Epithelial cell of prostate (primary cell): Measurements from ENCODE around the gene COQ8B.

Experiments used
- DNase-seq: peaks from one replicate; pipeline ENCODE4 v3.0.0-alpha.2; 2011; ENCODE audit warnings: low read depth, low spot score
- H3K27ac ChIP-seq: fragments of 450-650 bp; 2 replicates; pipeline ENCODE4 v1.5.1; 2017; ENCODE audit warnings: mild to moderate bottlenecking

The COQ8B gene

DNA sequence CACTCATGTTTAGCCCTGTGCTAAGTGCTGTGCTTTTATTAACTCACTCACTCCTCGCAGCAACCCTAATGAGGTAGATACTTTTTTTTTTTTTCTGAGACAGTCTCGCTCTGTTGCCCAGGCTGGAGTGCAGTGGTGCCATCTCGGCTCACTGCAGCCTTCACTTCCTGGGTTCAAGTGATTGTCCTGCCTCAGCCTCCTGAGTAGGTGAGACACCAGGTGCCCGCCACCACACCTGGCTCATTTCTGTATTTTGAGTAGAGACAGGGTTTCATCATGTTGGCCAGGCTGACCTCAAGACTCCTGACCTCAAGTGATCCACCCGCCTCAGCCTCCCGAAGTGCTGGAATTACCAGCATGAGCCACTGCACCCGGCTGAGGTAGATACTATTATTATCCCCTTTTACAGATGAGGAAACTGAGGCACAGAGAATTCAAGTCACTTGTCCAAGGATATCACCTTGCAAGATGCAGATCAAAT is 2.8 kb upstream of the COQ8B start:
- H3K27ac ChIP-seq, result peak overlapping the region; percentile 99
- DNase-seq, result no peak

DNA sequence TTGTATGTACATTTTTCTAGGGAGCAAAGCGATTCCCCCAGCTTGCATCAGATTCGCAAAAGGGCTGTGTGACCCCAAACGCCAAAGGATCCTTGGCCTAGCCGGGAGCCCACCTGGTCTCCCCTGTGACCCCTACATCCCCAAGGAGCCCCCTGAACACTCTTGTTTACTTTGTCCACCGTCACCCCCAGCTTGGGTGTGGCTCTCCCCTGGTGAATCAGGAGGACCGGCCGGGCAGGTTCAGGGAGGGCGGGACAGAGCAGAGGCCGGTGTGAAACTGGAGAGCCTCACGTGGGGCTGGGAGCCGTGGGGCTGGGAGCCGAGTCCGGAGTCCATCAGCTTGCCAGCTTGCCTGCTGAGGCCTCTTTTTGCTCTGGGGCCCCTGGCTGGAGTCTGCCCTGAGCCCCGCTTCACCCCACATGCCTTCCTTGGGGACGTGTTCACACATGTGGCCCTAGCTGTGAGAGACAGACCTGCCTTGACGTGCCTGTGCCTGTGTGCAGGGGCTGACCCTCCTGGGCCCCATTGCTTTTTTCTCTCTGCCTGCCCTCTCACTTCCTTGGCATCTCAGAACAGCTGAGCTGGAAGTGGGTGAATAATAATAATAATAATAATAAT is 2.2 kb upstream of the COQ8B start:
- peak overlapping the region; percentile 99 for H3K27ac ChIP-seq
- DNase-seq, result peak; percentile 69

DNA sequence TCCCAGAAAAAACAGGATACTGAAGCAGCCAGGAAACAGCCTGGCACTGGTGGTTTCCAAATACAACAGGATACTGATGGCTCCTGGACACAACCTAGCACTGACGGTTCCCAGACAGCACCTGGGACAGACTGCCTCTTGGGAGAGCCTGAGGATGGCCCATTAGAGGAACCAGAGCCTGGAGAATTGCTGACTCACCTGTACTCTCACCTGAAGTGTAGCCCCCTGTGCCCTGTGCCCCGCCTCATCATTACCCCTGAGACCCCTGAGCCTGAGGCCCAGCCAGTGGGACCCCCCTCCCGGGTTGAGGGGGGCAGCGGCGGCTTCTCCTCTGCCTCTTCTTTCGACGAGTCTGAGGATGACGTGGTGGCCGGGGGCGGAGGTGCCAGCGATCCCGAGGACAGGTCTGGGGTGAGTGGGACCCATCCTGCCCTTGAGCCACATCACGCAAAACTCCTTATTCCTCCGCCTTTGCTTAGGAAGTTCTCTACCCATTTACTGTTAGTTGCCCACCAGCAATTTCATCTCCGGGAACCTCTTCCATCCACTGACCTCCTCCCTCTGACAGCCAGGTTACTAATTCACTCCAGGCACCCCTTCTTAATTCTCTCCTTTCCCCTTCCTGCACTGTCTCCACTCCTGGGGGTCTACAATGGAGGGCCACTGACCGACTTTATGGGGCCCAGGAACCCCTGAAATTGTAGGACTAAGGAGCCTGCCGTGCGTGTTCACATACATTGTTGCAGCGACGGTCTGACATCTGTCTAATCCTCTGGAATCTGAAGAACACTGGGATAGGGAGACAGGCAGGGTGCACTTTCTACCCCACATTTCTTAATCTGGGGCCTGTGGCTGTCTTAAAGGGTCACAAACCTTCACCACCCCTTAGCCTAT is 1.4 kb upstream of the COQ8B start:
- no peak for DNase-seq
- peak overlapping the region; percentile 99 for H3K27ac ChIP-seq

DNA sequence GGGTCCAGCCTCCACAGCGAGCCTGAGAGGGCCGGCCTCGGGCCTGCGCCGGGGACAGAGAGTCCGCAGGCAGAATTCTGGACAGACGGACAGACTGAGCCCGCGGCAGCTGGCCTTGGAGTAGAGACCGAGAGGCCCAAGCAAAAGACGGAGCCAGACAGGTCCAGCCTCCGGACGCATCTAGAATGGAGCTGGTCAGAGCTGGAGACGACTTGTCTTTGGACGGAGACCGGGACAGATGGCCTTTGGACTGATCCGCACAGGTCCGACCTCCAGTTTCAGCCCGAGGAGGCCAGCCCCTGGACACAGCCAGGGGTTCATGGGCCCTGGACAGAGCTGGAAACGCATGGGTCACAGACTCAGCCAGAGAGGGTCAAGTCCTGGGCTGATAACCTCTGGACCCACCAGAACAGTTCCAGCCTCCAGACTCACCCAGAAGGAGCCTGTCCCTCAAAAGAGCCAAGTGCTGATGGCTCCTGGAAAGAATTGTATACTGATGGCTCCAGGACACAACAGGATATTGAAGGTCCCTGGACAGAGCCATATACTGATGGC is 716 bp upstream of the COQ8B start:
- no peak for DNase-seq
- H3K27ac ChIP-seq, result peak overlapping the region; percentile 99

DNA sequence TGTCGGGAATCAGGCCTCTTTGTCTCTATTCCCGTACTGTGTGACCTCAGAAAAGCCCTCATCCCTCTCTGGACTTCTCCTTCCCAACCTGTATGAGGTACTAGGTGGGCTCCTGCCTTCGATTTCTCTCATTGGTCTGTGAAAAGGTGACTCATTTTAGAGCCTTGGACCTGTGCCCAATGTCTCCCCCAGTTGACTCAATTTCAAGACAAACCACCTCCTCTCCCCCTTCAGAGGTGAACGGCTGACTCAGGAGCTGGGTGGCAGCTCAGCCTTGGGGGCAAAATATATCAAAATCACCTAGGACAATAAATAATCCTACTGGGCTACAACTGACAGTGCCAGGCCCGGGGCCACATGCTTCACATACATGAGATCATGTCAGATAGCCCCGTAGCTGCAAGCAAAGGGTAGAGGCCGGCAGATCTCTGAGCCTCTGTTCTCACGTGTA is 630 bp downstream of the COQ8B start:
- DNase-seq, result peak; percentile 96
- H3K27ac ChIP-seq, result peak overlapping the region; percentile 99

DNA sequence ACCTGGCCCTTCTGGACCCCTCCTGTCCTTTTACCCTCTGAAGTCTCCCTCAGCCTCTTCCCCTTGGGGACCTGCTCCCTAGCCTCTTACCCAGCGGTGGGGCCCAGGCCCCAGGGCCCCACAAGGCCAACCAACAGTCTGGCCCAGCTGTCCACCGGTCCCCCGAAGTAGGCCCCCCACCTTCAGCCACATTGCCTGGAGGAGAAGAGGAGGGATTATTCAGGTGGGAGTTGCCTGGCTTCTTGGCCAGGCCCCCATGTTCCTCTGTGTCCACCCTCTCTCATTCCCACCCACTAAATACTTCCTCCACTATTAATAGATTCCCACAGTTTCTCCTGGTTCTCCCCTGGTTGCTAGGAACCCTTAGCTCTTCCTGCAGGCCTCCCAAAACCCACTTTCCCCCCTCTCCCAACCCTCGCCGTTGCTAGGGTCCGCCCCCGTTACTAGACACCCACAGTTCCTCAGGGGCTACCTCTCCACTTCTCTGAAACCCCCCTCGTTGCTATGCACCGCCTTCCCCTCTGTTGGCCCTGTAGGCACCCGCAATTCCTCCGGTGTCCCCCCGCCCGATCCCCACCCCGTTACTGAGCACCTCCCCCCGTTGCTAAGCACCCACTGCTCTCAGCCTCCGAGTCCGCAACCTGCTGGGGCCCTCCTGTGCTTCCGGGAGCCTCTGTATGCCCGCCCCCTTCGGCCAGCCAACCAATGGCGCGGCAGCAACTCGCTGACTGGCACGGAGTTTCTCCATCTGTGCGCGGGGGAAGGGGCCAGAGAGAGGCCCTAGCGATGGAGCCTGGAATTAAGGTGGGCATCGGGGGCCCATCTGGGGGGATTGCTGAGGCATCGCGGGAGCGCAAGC is 2.0 kb downstream of the COQ8B start:
- peak; percentile 59 for DNase-seq
- H3K27ac ChIP-seq, result peak overlapping the region; percentile 99

DNA sequence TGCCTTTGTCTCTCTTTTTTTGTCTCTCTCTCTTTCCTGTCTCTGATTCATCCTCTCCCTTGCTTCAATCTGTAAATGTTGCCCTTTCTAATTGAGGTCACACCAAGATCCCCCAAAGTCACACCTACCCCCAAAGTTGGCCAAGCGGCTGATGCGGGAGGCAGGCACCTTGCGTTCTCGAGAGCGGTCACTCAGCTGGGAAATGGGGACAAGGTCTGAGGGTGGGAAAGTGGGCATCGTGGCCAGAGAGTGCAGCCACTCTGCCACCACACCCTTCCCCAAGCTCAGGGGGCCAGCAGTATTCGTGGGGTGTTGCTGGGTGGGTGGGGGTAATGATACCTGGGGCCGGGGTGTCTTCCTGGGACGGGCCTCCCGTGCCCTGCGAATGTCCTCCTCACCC is 2.7 kb downstream of the COQ8B start:
- H3K27ac ChIP-seq, result peak overlapping the region; percentile 99
- no peak for DNase-seq

DNA sequence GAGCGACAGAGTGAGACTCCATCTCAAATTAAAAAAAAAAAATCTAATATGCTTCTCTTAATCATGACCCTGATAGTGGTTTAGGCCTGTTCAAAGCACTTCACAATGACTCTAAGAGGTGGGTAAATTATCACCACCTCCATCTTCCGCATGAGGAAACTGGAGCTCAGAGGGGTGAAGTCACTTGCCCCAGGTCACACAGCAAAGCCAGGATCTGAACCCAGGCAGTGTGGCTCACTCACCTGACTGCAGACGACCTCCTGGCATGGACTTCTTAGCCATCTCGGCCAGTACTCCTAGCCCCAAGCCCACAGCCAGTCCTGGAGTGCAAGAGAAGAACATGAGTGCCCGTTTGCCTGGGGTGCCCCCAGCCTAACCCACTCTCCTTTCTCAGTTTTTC is 6.9 kb downstream of the COQ8B start:
- DNase-seq, result no peak
- H3K27ac ChIP-seq, result no peak overlapping the region

DNA sequence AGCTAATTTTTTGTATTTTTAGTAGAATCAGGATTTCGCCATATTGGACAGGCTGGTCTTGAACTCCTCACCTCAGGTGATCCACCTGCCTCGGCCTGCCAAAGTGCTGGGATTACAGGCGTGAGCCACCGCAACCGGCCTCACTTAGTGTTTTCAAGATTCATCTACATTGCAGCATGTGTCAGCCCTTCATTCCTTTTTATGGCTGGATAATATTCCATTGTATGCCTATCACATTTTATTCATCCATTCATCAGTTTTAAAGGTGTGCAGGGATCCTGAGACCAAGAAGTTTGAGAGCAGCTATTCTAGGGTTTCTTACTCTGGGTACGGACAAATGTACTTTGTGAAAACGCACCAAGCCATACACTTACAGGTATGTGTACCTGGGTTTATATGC is 9.1 kb downstream of the COQ8B start:
- DNase-seq, result no peak
- no peak overlapping the region for H3K27ac ChIP-seq

DNA sequence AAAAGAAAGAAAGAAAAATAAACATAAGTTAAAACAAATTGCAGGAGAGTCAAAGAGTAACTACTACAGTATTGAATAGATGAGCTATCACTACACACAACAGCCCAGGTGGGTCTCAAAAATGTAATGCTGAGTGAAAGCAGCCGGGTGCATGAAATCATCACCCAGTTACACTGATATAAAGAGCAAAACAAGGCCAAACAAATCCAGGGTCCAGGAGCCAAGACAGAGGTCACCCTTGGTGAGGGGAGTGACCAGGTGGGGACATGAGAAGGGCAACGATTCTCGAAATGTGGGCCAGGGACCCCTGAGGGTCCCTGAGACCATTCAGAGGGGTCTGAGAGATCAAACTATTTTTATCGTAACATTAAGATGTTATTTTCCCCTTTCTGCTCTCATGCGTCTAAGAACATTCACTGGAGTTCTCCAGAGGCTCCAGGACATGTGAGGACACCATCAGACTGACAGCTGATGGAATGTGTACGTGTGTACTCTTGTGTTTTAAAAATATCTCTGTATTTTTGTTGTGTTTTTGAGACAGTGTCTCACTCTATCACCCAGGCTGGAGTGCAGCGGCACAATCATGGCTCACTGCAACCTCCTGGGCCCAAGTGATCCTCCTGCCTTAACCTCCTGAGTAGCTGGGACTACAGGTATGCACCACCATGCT is 10.6 kb downstream of the COQ8B start:
- no peak overlapping the region for H3K27ac ChIP-seq
- DNase-seq, result no peak

DNA sequence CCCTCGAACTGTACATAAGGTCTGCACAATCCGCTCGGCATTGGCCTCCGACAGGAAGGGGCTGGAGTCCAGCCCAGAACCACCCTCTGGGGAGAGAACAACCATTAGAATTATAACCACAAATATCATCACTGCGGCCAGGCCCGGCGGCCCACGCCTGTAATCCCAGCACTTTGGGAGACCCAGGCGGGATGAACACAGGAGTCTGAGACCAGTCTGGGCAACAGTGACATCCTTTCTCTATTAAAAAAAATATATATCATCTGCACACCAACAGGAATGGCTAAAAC is 11.4 kb downstream of the COQ8B start:
- H3K27ac ChIP-seq, result no peak overlapping the region
- DNase-seq, result no peak

DNA sequence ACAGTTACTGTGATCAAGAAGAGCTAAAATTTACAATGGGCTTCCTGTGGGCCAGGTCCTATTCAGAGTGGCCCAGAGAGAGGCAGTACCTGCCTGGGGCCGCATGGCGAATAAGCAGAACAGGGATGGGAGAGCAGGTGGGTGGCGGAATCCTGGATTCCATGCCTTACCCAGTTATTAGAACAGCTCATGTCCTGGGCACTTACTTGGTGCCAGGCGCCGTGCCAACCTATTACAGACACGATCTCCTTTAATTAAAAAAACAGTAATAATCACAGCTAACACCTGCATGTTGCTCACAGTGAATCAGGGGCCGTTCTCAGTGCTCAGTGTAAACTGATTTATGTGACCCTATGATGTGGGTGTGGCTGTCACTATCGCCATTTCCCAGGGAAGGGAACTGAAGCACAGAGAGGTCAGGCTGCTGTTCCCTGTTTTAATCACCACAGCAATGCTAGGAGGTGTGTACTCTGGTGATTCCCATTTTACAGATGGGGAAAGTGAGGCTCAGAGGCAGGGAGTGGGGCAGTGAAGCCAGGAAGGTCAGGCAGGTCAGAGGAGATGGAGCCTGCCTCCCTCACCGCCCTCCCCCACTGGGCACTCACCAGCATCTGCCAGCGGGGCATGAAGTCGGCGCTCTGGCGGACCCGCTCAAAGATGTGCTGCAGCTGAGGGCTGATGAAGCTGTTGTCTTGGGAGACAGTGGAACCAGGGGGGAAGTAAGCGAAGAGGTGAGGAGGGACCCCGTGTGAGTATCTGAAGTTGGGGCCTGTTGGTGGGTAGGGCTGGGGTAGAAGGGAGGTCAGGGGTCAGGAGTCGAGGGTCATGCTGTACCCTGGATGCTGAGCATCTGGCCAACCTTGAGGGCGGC is 12.0 kb downstream of the COQ8B start:
- DNase-seq, result no peak
- no peak overlapping the region for H3K27ac ChIP-seq

DNA sequence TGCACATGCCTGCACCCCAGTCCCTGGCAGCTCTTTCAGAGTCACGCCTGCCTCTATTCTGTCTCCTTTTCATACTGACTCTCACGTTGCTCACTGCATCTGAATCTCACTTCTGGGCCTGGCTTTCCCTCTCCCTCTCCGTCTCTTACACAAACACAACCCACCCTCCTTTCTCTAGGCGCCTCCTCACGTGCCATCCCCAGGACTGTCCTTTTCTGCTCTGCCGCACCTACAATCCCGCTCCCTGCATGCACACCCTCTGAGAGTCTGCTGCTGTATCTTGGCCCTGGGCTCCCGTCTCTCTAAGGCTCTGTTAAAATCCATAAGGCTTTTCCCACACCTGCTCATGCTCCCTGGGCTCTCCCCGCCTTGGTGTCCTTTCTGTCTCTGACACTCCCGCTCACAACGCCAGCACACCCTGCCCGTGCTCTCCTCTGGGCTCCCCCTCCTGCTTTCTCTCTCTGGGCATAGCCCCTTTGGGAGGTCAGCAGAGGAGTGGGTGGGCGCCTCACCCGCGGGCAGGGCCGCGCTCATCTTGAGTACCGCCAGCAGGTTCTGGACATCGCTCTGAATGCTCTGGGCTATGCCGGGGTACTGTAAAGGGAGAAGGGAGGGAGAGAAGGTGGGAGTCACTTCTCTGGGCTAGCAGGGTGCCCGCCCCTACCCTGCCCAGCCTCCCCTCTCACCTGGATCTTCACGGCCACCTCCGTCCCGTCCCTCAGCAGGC is 13.5 kb downstream of the COQ8B start:
- no peak for DNase-seq

DNA sequence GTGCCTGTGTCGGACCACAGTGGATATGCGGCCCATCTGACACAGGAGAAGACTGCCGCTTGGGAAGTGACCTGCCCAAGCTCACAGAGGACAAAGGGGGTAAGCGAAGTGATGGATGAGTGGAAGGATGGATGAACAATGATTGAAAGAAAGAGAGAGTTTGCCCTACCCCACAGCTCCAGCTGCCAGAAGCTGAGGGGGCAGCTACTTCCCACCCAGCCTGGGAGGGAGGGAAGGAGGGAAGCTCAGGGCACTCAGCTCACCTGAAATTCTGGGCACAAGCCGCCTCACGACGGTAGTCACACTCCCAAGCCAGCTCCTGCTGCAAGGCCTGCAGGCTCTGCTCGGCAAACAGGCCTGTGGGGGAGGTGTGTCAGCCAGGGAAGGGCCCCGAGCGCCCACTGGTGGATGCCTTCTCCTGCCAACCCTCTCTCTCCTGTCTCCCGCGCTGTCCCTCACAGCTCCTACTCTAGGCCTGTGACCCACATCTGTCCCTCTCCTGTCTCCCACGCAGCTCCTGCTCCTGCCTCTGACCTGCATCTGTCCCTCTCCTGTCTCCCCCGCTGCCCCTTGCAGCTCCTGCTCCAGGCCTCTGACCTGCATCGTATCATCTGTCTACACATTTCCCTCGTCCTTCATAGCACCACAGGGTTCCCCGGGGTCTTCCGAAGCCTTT is 14.2 kb downstream of the COQ8B start:
- H3K27ac ChIP-seq, result no peak overlapping the region
- no peak for DNase-seq

More for the DNA sequence above, 13.5 kb downstream of the COQ8B start:
- H3K27ac ChIP-seq, result no peak overlapping the region

DNA sequence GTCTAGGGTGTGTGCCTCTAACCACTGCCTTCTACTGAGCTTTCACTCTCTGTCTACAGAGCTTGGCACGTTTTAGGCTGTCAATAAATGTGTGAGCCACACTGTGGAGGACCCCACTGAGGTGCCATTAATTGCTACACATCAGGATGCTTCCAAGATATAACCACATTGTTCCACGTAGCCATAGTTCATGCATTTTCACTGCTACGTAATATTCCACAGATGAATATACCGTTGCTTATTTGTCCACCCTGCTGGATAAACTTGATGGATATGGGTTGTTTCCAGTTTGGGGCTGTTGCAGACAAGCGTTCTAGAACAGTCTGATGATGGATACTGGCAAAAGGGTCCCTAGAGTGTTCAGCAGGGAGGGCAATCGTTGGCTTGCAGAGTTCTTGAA is 14.9 kb downstream of the COQ8B start:
- DNase-seq, result no peak
- H3K27ac ChIP-seq, result no peak overlapping the region

DNA sequence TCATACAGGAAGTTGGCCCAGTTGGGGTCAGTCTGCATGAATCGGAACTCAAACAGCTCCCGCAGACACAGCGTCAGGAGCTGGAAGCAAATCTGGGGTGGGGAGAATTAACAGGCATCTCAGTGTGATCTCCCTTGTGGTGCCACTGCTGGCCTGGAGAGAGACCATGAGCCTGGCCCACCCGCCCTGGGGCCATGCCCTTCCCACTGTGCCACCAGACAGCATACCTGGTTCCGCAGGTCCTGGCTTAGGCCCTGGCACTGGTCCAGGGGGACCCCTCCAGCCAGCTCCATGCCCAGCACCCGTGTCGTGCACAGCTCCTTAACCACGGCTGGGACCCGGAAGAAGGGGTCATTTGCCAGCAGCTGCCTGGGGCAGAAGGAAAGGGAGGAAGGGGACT is 16.6 kb downstream of the COQ8B start:
- DNase-seq, result no peak
- H3K27ac ChIP-seq, result no peak overlapping the region

DNA sequence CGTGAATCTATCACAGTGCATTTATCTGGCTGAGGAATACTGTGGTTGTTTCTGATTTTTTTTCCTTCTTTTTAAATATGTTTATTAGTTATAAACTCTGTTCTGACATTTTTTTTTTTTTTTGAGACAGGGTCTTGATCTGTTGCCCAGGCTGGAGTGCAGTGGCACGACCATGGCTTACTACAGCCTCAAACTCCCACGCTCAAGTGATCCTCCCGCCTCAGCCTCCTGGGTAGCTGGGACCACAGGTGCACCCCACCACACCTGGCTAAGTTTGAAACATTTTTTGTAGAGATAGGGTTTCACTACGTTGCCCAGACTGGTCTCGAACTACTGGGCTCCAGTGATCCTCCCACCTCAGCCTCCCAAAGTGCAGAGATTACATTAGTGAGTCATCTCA is 19.7 kb downstream of the COQ8B start:
- DNase-seq, result no peak
- no peak overlapping the region for H3K27ac ChIP-seq

DNA sequence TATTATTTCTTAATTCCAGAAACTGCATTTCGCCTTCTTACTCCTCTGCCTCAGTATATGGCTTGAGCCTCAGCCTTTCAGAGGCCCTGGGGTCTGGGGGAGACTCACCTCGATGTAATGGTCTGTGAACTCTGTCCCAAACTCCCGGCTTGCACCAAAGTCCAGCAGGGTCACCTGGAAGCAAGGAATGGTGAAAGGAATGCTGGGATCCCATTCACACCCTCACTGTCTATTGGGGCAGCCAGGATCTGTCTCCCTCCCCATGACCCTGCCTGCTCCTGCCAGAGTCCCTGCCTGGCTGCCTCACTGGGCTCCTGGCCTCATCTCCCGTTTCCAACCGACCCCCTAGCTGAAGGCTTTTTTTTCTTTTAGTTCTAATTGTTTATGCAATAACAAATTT is 20.8 kb downstream of the COQ8B start:
- no peak for DNase-seq
- no peak overlapping the region for H3K27ac ChIP-seq
